A549 (cell line): Measurements from ENCODE around the gene SLX9. TPM values are rescaled to one million over a fixed set of nuclear protein-coding genes. Genes with fewer than 3 reads are reported as not detected.
A peak's percentile ranks its signal among the peaks of the same experiment; 100 is the strongest.

ENCODE experiments used
- ATAC-seq, 2 experiments: fragments of 200-7000 bp in 1 of 2; fragments of >200 bp in 1 of 2; cut with Nextera tagmentation in 1 of 2; cut with Tn5 transposase in 1 of 2; 3 replicates each; pipeline versions ENCODE4 v1.8.0 to v1.9.1; 2018 to 2020; ENCODE audit warnings: mild to moderate bottlenecking in 1 of 2, moderate library complexity in 1 of 2
- CTCF ChIA-PET: fragments of 300-600 bp; sonication (Branson Sonifier 250); formaldehyde crosslinking; extraction: SDS; loops from one replicate; lab custom pipeline; 2021; ENCODE audit warnings: antibody characterized with exemption, inconsistent platforms; lab: Yijun Ruan, JAX
- POLR2A ChIA-PET: fragments of 350-600 bp; formaldehyde crosslinking; extraction: SDS; loops from one replicate; lab custom pipeline; 2021; ENCODE audit warnings: antibody characterized with exemption, inconsistent platforms; lab: Yijun Ruan, JAX
- DNase-seq, 2 experiments: peaks; one replicate each; pipeline versions ENCODE4 v3.0.0 to v3.0.0-alpha.2; 2011 to 2016; ENCODE audit warnings: low read depth in 1 of 2, low spot score in 1 of 2
- FAIRE-seq: peaks from 2 replicates; lab custom pipeline; 2011; peaks lifted over from hg19 to GRCh38; lab: Jason Lieb, UNC
- H3K27ac ChIP-seq, 2 experiments: fragments of >200 bp; sonication (Bioruptor Twin); formaldehyde crosslinking; 3 replicates each; pipeline ENCODE4 v1.5.1; 2016 to 2017
- H3K4me1 ChIP-seq: fragments of >200 bp; sonication (Bioruptor Twin); formaldehyde crosslinking; 3 replicates; pipeline ENCODE4 v1.6.1; 2016
- H3K4me2 ChIP-seq: fragments of >200 bp; sonication (Bioruptor Twin); formaldehyde crosslinking; 3 replicates; pipeline ENCODE4 v1.6.1; 2016
- H3K4me3 ChIP-seq: fragments of >200 bp; sonication (Bioruptor Twin); formaldehyde crosslinking; 3 replicates; pipeline ENCODE4 v1.5.1; 2016
- H3K9me3 ChIP-seq: fragments of >200 bp; sonication (Bioruptor Twin); formaldehyde crosslinking; 3 replicates; pipeline ENCODE4 v1.6.1; 2016
- CBX2 ChIP-seq: fragments of 200-600 bp; sonication (generic); IDR thresholded peaks from 2 replicates; pipeline ENCODE4 v1.6.1; 2016; ENCODE audit warnings: low read depth, mild to moderate bottlenecking, borderline replicate concordance
- CEBPB ChIP-seq, 2 experiments: fragments of >200 bp in 1 of 2; sonication (Bioruptor Twin) in 1 of 2; formaldehyde crosslinking in 1 of 2; IDR thresholded peaks; 2 replicates each; pipeline ENCODE4 v1.6.1; 2012 to 2016
- CTCF ChIP-seq: fragments of >200 bp; sonication (Bioruptor Twin); formaldehyde crosslinking; IDR thresholded peaks from 3 replicates; pipeline ENCODE4 v1.5.1; 2016
- E2F6 ChIP-seq: IDR thresholded peaks from 2 replicates; pipeline ENCODE4 v1.6.1; 2012; ENCODE audit warnings: low read depth, borderline replicate concordance
- EHF ChIP-seq: fragments of 250-450 bp; sonication (Bioruptor Pico); IDR thresholded peaks from 2 replicates; pipeline ENCODE4 v1.5.0; 2020; ENCODE audit warnings: mild to moderate bottlenecking
- EHMT2 ChIP-seq: fragments of 200-600 bp; sonication (generic); IDR thresholded peaks from 2 replicates; pipeline ENCODE4 v1.6.1; 2016; ENCODE audit warnings: antibody characterized with exemption, low read depth, mild to moderate bottlenecking, moderate library complexity
- ELK1 ChIP-seq: fragments of 150-350 bp; IDR thresholded peaks from 2 replicates; pipeline ENCODE4 v1.6.1; 2014; ENCODE audit warnings: low read depth, mild to moderate bottlenecking, low read length
- ESRRA ChIP-seq: fragments of 150-350 bp; IDR thresholded peaks from 2 replicates; pipeline ENCODE4 v1.6.1; 2014; ENCODE audit warnings: mild to moderate bottlenecking, low read length, borderline replicate concordance
- FOSL2 ChIP-seq, 2 experiments: fragments of 450-650 bp in 1 of 2; fragments of >200 bp in 1 of 2; sonication (Bioruptor Twin) in 1 of 2; formaldehyde crosslinking; IDR thresholded peaks; 2 replicates each; pipeline versions ENCODE4 v1.5.0 to v1.6.1; 2016 to 2020; ENCODE audit warnings: mild to moderate bottlenecking in 1 of 2, moderate library complexity in 1 of 2
- FOXS1 ChIP-seq: fragments of 250-450 bp; sonication (Bioruptor Pico); IDR thresholded peaks from 2 replicates; pipeline ENCODE4 v1.5.0; 2020; ENCODE audit warnings: mild to moderate bottlenecking, moderate library complexity
- HOXA7 ChIP-seq: fragments of 250-450 bp; sonication (Bioruptor Pico); IDR thresholded peaks from 2 replicates; pipeline ENCODE4 v1.5.0; 2020; ENCODE audit warnings: mild to moderate bottlenecking, moderate library complexity
- KDM5A ChIP-seq: fragments of 200-600 bp; sonication (generic); IDR thresholded peaks from 2 replicates; pipeline ENCODE4 v1.6.1; 2016; ENCODE audit warnings: antibody characterized with exemption, mild to moderate bottlenecking
- MAFK ChIP-seq: fragments of 450-650 bp; IDR thresholded peaks from 2 replicates; pipeline ENCODE4 v1.6.1; 2014; ENCODE audit not compliant: partially characterized antibody
- MAX ChIP-seq: IDR thresholded peaks from 2 replicates; pipeline ENCODE4 v1.6.1; 2012
- MAZ ChIP-seq: fragments of 150-350 bp; IDR thresholded peaks from 2 replicates; pipeline ENCODE4 v1.6.1; 2014; ENCODE audit warnings: antibody characterized with exemption, low read depth, low read length, borderline replicate concordance
- NFE2L2 ChIP-seq: fragments of 150-350 bp; conservative IDR thresholded peaks from 2 replicates; pipeline ENCODE4 v1.6.1; 2014; ENCODE audit warnings: low read length
- NR3C1 ChIP-seq: fragments of >200 bp; sonication (Bioruptor Twin); formaldehyde crosslinking; IDR thresholded peaks from 3 replicates; pipeline ENCODE4 v1.6.1; 2017
- POLR2AphosphoS2 ChIP-seq: conservative IDR thresholded peaks from 2 replicates; pipeline ENCODE4 v1.6.1; 2012; ENCODE audit warnings: low read length, improper control_type of control experiment, inconsistent platforms
- REST ChIP-seq: fragments of 200-600 bp; sonication (generic); IDR thresholded peaks from 2 replicates; pipeline ENCODE4 v1.6.1; 2016; ENCODE audit warnings: antibody characterized with exemption, mild to moderate bottlenecking, moderate library complexity
- RFX5 ChIP-seq: fragments of 450-650 bp; IDR thresholded peaks from 2 replicates; pipeline ENCODE4 v1.7.1; 2014; ENCODE audit warnings: antibody characterized with exemption, mild to moderate bottlenecking, moderate library complexity
- SMC3 ChIP-seq: fragments of >200 bp; sonication (Bioruptor Twin); formaldehyde crosslinking; IDR thresholded peaks from 3 replicates; pipeline ENCODE4 v1.6.1; 2018; ENCODE audit warnings: inconsistent platforms
- ZNF302 ChIP-seq: fragments of 250-450 bp; sonication (Bioruptor Pico); IDR thresholded peaks from 2 replicates; pipeline ENCODE4 v1.9.0; 2021; ENCODE audit warnings: inconsistent platforms, mild to moderate bottlenecking, moderate library complexity
- WGBS: methylation state at CpG from one replicate; pipeline ENCODE4 v1.1.6; 2017; ENCODE audit errors: missing lambda C conversion rate; 5-methylcytosine and 5-hydroxymethylcytosine counted together
- polyA plus RNA-seq, 4 experiments: library from polyadenylated mRNA; depleted of rRNA in 3 of 4; stranded (reverse); fragments of >200 nt; fragmentation: RNase III in 1 of 4; extraction: RNeasy Plus Mini Kit Qiagen cat#74134 plus additional on column Dnase treatment in 1 of 4; gene quantifications; 2 replicates in 3 of 4; 3 replicates in 1 of 4; pipeline ENCODE4 v1.2.3, GENCODE V29; 2011 to 2017

SLX9 gene
- polyA plus RNA-seq, 2 of the 4 experiments (the other 2 are of a cell fraction) = 26.9 to 40.6 TPM

GRCh38 chr21:45017039-45017960 is 77.5 kb downstream of the SLX9 start:
- 90% methylated on average over 14 of the region's 15 CpGs for WGBS
- ATAC-seq = no peak
- Histone ChIP-seq H3K27ac (no peak overlapping the region), H3K4me3 (no peak overlapping the region), H3K4me2 (no peak overlapping the region), H3K4me1 (peaks cover 15% of the 10 kb centered on the region), H3K9me3 (no peaks in the 10 kb centered on the region)
- ChIA-PET CTCF (interaction anchor here (0.9 kb wide), 1 partner anchor 52 kb away, joined by 3 read pairs; no protein-coding TSS in a partner anchor), POLR2A (no interaction called here)
- no peak for TF ChIP-seq ESRRA
- no peak for TF ChIP-seq EHF (CRISPR knock-in tag)
- no peak for TF ChIP-seq NFE2L2
- TF ChIP-seq NR3C1 = no peak
- no peak for TF ChIP-seq CEBPB (IDR thresholded peaks at IDR 0.05)
- TF ChIP-seq CBX2 = no peak
- no peak for TF ChIP-seq CTCF
- no peak for TF ChIP-seq FOXS1 (CRISPR knock-in tag)
- no peak for TF ChIP-seq EHMT2
- no peak for TF ChIP-seq ELK1
- TF ChIP-seq MAFK = no peak
- no peak for FAIRE-seq
- no peak for DNase-seq

- no peak for ATAC-seq
Observed at GRCh38 chr21:45018131-45019075, 78.6 kb downstream of the SLX9 start.

GRCh38 chr21:45019076-45019886 is 79.5 kb downstream of the SLX9 start:
- Histone ChIP-seq H3K4me3 (peak overlapping the region; percentile 43), H3K4me2 (peak overlapping the region; percentile 82), H3K4me1 (no peaks in the 10 kb centered on the region), H3K27ac (peak overlapping the region; percentile 66 to 85; a peak in 4 of 6 replicates), H3K9me3 (no peaks in the 10 kb centered on the region)
- no peak for DNase-seq
- no peak for ATAC-seq
- WGBS = 96% methylated on average over 7 of the region's 60 CpGs
- no peak for FAIRE-seq
- ChIA-PET POLR2A (no interaction called here), CTCF (no interaction called here)
- TF ChIP-seq FOXS1 (CRISPR knock-in tag) (no peak), RFX5 (no peak), KDM5A (no peak), E2F6 (no peak), SMC3 (no peak), FOSL2 (IDR thresholded peaks at IDR 0.05) (no peak), FOSL2 (CRISPR knock-in tag; IDR thresholded peaks at IDR 0.05) (no peak), REST (no peak), POLR2AphosphoS2 (no peak), MAFK (no peak)

More at GRCh38 chr21:45018131-45019075, 78.6 kb downstream of the SLX9 start:
- TF ChIP-seq MAZ (no peak), MAX (no peak), ZNF302 (CRISPR knock-in tag) (no peak), NFE2L2 (no peak), HOXA7 (CRISPR knock-in tag) (no peak)
- ChIA-PET CTCF (no interaction called here), POLR2A (no interaction called here)
- DNase-seq = peak in 1 of 2 experiments; percentile 8
- no peaks in the 10 kb centered on the region for H3K9me3 ChIP-seq
- WGBS = 90% methylated on average over 11 of the region's 101 CpGs
- H3K4me2 ChIP-seq = peak overlapping the region; percentile 82
- FAIRE-seq = no peak
- H3K4me1 ChIP-seq = peaks cover 4% of the 10 kb centered on the region
- peak overlapping the region; percentile 43 for H3K4me3 ChIP-seq
- H3K27ac ChIP-seq = peak overlapping the region; percentile 66 to 85
